NCI-H1092 treated with DMSO at 0.1 percent for 48 hours (cell line): ENCODE data around the gene STAMBPL1.

Source experiments
- DNase-seq: peaks from one replicate; lab custom pipeline; 2025; lab: John Stamatoyannopoulos, UW

STAMBPL1 gene

GRCh38 chr10:88952647-88953111, 72.6 kb downstream of the STAMBPL1 start, which contains the start of gene ACTA2:
Gene ACTA2 (minus strand): TSS chr10:88952773. CDS start chr10:88948930, 3,843 bp downstream.
- no peak for DNase-seq

- no peak for DNase-seq
Measured at GRCh38 chr10:88953662-88954061, 73.6 kb downstream of the STAMBPL1 start.

- no peak for DNase-seq
Measured at GRCh38 chr10:88954458-88955083, 74.5 kb downstream of the STAMBPL1 start.

GRCh38 chr10:88957381-88957780, 77.3 kb downstream of the STAMBPL1 start:
- no peak for DNase-seq

GRCh38 chr10:88958721-88959120, 78.7 kb downstream of the STAMBPL1 start:
- no peak for DNase-seq

GRCh38 chr10:88960802-88961201, 80.8 kb downstream of the STAMBPL1 start:
- no peak for DNase-seq

- DNase-seq: no peak
Measured at GRCh38 chr10:88961266-88961665, 81.2 kb downstream of the STAMBPL1 start.

GRCh38 chr10:88962336-88962735, 82.3 kb downstream of the STAMBPL1 start:
- DNase-seq: no peak

GRCh38 chr10:88963318-88963717, 83.3 kb downstream of the STAMBPL1 start:
- DNase-seq: no peak

- DNase-seq: no peak
Measured at GRCh38 chr10:88964360-88964759, 84.3 kb downstream of the STAMBPL1 start.

- no peak for DNase-seq
Measured at GRCh38 chr10:88964869-88965415, 84.9 kb downstream of the STAMBPL1 start.

GRCh38 chr10:88966797-88967196, 86.8 kb downstream of the STAMBPL1 start:
- no peak for DNase-seq

GRCh38 chr10:88968391-88968790, 88.3 kb downstream of the STAMBPL1 start:
- no peak for DNase-seq

- DNase-seq: no peak
Measured at GRCh38 chr10:88971221-88972061, 91.4 kb downstream of the STAMBPL1 start.
